HepG2 (cell line): ENCODE data around the gene CCDC38. TPM values are rescaled to one million over a fixed set of nuclear protein-coding genes. Genes with fewer than 3 reads are reported as not detected.

ENCODE experiments used
- BCL6 ChIP-seq: IDR thresholded peaks from 2 replicates; pipeline ENCODE4 v1.6.1; 2016; ENCODE audit warnings: missing genetic modification reagents, missing compliant biosample characterization
- CBFB ChIP-seq: sonication (generic); formaldehyde crosslinking; IDR thresholded peaks from 2 replicates; pipeline ENCODE4 v1.4.0; 2020; ENCODE audit warnings: missing genetic modification reagents
- CBX5 ChIP-seq: sonication (generic); formaldehyde crosslinking; IDR thresholded peaks from 2 replicates; pipeline ENCODE4 v1.4.0; 2020; ENCODE audit warnings: missing genetic modification reagents, borderline replicate concordance
- FOXA1 ChIP-seq, 2 experiments: fragments of 450-650 bp in 1 of 2; sonication (generic) in 1 of 2; formaldehyde crosslinking in 1 of 2; IDR thresholded peaks; 2 replicates each; pipeline versions ENCODE4 v1.4.0 to v1.6.1; 2016 to 2020; ENCODE audit warnings: missing genetic modification reagents in 1 of 2
- FOXO1 ChIP-seq: sonication (generic); formaldehyde crosslinking; IDR thresholded peaks from 2 replicates; pipeline ENCODE4 v1.4.0; 2020; ENCODE audit warnings: missing genetic modification reagents
- IKZF4 ChIP-seq: sonication (generic); formaldehyde crosslinking; IDR thresholded peaks from 2 replicates; pipeline ENCODE4 v1.5.1; 2020; ENCODE audit warnings: borderline replicate concordance, mild to moderate bottlenecking, low read depth, missing genetic modification reagents; ENCODE audit errors: not compliant biosample characterization
- NBN ChIP-seq: fragments of 450-650 bp; conservative IDR thresholded peaks from 2 replicates; pipeline ENCODE4 v1.6.1; 2017
- NFIB ChIP-seq: sonication (generic); formaldehyde crosslinking; IDR thresholded peaks from 2 replicates; pipeline ENCODE4 v1.9.0; 2021; ENCODE audit warnings: missing genetic modification reagents, mild to moderate bottlenecking, borderline replicate concordance
- PHF21A ChIP-seq: sonication (generic); formaldehyde crosslinking; IDR thresholded peaks from 2 replicates; pipeline ENCODE4 v1.5.0; 2020; ENCODE audit warnings: mild to moderate bottlenecking, missing genetic modification reagents
- RARA ChIP-seq: IDR thresholded peaks from 2 replicates; pipeline ENCODE4 v1.6.1; 2016; ENCODE audit warnings: missing genetic modification reagents, missing compliant biosample characterization
- RARG ChIP-seq: sonication (generic); formaldehyde crosslinking; IDR thresholded peaks from 2 replicates; pipeline ENCODE4 v1.4.0; 2020; ENCODE audit warnings: low read depth, mild to moderate bottlenecking, missing genetic modification reagents
- SAFB2 ChIP-seq: sonication (generic); formaldehyde crosslinking; IDR thresholded peaks from 2 replicates; pipeline ENCODE4 v1.5.1; 2020; ENCODE audit warnings: missing genetic modification reagents, low read depth, mild to moderate bottlenecking, borderline replicate concordance
- SATB2 ChIP-seq: sonication (generic); formaldehyde crosslinking; IDR thresholded peaks from 2 replicates; pipeline ENCODE4 v1.5.0; 2020; ENCODE audit warnings: missing genetic modification reagents
- SNAI1 ChIP-seq: sonication (generic); formaldehyde crosslinking; IDR thresholded peaks from 2 replicates; pipeline ENCODE4 v1.5.0; 2020; ENCODE audit warnings: mild to moderate bottlenecking, missing genetic modification reagents, borderline replicate concordance
- SRSF1 ChIP-seq: fragments of 200-400 bp; formaldehyde crosslinking; optimal IDR thresholded peaks from 2 replicates; pipeline ENCODE3; 2017; ENCODE audit warnings: mild to moderate bottlenecking, low read depth, low read length, moderate library complexity
- TBX3 ChIP-seq: fragments of 450-650 bp; IDR thresholded peaks from 2 replicates; pipeline ENCODE4 v1.6.1; 2017; ENCODE audit warnings: antibody characterized with exemption, mild to moderate bottlenecking, inconsistent platforms, borderline replicate concordance
- ZNF263 ChIP-seq: sonication (generic); formaldehyde crosslinking; IDR thresholded peaks from 2 replicates; pipeline ENCODE4 v1.4.0; 2020; ENCODE audit warnings: missing genetic modification reagents
- ZNF614 ChIP-seq: IDR thresholded peaks from 2 replicates; pipeline ENCODE4 v1.6.1; 2018; ENCODE audit warnings: missing biosample characterization, missing genetic modification reagents, inconsistent platforms, borderline replicate concordance
- polyA plus RNA-seq, 8 experiments: library from polyadenylated mRNA; depleted of rRNA in 3 of 8; stranded (reverse) in 7 of 8; unstranded in 1 of 8; fragments of >200 nt; fragmentation: Illumina TruSeq in 4 of 8; extraction: Trizol in 4 of 8; gene quantifications; 2 replicates each; pipeline versions ENCODE4 v1.2.1 to v1.2.3, GENCODE V29; 2011 to 2016; ENCODE audit warnings: low read depth in 4 of 8, missing spikeins in 1 of 8, mixed read lengths in 1 of 8; ENCODE audit not compliant: insufficient read depth in 1 of 8
- total RNA-seq, 5 experiments: library from RNA; depleted of rRNA; stranded (reverse); fragments of >200 nt; fragmentation: Illumina TruSeq; extraction: Trizol; gene quantifications; 2 replicates each; pipeline ENCODE4 v1.2.3, GENCODE V29; 2016; ENCODE audit warnings: low read depth in 1 of 5
- TF ChIP-seq, protein P1 (sequence below): sonication (generic); formaldehyde crosslinking; IDR thresholded peaks from 2 replicates; pipeline ENCODE4 v1.4.0; 2020; ENCODE audit warnings: mild to moderate bottlenecking, missing genetic modification reagents
- TF ChIP-seq, protein P2 (sequence below): sonication (generic); formaldehyde crosslinking; IDR thresholded peaks from 2 replicates; pipeline ENCODE4 v1.8.0; 2022; ENCODE audit warnings: mild to moderate bottlenecking, missing genetic modification reagents; ENCODE audit not compliant: insufficient replicate concordance
- TF ChIP-seq, protein P3 (sequence below): sonication (generic); formaldehyde crosslinking; IDR thresholded peaks from 2 replicates; pipeline ENCODE4 v1.5.1; 2020; ENCODE audit warnings: mild to moderate bottlenecking, missing genetic modification reagents, borderline replicate concordance
- TF ChIP-seq, protein P4 (sequence below): sonication (generic); formaldehyde crosslinking; IDR thresholded peaks from 2 replicates; pipeline ENCODE4 v1.4.0; 2020; ENCODE audit warnings: mild to moderate bottlenecking, missing genetic modification reagents, borderline replicate concordance

Gene CCDC38
- total and polyA plus RNA-seq, 2 of the 13 experiments (the other 11 are each of a cell fraction or from before 2014, with no cell fraction given) = 0.24 to 0.32 TPM

DNA sequence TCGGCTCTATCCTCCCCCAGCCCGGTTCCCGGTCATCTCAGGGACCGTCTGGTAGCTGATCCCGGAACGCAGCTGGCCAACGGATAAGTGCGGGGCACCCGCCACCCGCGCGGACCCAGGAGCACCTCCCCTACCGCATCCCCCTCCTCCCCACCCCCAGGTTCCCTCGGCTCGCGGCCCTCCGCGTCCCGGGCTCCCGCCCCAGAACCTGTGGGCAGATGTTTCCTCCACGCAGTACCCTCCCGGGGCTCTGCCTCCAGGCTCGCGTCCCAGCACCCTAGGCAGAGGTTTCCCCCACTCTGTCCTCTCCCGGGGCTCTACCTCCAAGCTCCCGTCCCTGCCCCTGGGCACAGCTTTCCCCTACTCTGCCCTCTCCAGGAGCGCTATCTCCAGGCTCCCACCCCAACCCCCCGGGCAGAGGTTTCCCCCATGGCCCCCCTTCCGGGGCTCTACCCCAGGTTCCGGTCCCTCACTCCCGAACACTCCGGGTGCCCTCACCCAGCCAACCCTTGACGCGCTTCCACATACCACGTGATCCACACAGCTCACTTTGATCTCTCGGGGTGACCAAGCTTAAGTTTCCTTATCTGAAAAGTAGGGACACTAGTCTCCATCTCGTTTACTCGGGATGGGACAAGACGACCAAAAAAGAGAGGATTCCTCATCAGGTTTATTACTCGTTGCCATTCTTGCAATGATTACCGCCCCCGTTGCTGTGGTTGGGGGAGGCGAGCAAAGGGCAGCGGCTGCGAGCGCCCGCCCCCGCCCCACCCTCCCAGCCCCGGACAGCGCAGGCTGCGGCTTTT is at the start of gene CCDC38 (continued):
- TF ChIP-seq IKZF4 (CRISPR knock-in tag) = no peak
- no peak; the same call in 1 of the 2 replicates for TF ChIP-seq FOXO1 (CRISPR knock-in tag)
- no peak for TF ChIP-seq NFIB (CRISPR knock-in tag)
- TF ChIP-seq SATB2 (CRISPR knock-in tag) = no peak
- TF ChIP-seq ZNF263 (CRISPR knock-in tag) = peak; percentile 93
- TF ChIP-seq, protein P1, sequence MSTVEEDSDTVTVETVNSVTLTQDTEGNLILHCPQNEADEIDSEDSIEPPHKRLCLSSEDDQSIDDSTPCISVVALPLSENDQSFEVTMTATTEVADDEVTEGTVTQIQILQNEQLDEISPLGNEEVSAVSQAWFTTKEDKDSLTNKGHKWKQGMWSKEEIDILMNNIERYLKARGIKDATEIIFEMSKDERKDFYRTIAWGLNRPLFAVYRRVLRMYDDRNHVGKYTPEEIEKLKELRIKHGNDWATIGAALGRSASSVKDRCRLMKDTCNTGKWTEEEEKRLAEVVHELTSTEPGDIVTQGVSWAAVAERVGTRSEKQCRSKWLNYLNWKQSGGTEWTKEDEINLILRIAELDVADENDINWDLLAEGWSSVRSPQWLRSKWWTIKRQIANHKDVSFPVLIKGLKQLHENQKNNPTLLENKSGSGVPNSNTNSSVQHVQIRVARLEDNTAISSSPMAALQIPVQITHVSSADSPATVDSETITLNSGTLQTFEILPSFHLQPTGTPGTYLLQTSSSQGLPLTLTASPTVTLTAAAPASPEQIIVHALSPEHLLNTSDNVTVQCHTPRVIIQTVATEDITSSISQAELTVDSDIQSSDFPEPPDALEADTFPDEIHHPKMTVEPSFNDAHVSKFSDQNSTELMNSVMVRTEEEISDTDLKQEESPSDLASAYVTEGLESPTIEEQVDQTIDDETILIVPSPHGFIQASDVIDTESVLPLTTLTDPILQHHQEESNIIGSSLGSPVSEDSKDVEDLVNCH (CRISPR knock-in tag) = no peak
- TF ChIP-seq TBX3 = no peak
- no peak for TF ChIP-seq SRSF1
- no peak for TF ChIP-seq BCL6 (CRISPR knock-in tag)
- no peak for TF ChIP-seq NBN
- 0 out of 2 replicates have a peak, but pooled peaks have one; percentile 54 for TF ChIP-seq CBFB
- TF ChIP-seq, protein P2, sequence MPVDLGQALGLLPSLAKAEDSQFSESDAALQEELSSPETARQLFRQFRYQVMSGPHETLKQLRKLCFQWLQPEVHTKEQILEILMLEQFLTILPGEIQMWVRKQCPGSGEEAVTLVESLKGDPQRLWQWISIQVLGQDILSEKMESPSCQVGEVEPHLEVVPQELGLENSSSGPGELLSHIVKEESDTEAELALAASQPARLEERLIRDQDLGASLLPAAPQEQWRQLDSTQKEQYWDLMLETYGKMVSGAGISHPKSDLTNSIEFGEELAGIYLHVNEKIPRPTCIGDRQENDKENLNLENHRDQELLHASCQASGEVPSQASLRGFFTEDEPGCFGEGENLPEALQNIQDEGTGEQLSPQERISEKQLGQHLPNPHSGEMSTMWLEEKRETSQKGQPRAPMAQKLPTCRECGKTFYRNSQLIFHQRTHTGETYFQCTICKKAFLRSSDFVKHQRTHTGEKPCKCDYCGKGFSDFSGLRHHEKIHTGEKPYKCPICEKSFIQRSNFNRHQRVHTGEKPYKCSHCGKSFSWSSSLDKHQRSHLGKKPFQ (CRISPR knock-in tag) = peak; percentile 85
- TF ChIP-seq CBX5 (CRISPR knock-in tag) = peak; percentile 71; the same call in 1 of the 2 replicates
- peak; percentile 37; the same call in 1 of the 2 replicates for TF ChIP-seq RARA (CRISPR knock-in tag)
- TF ChIP-seq SAFB2 (CRISPR knock-in tag) = no peak
- TF ChIP-seq ZNF614 (CRISPR knock-in tag) = peak; percentile 15; the same call in 1 of the 2 replicates
- 0 out of 2 replicates have a peak, but pooled peaks have one; percentile 14 for TF ChIP-seq RARG (CRISPR knock-in tag)
- no peak for TF ChIP-seq FOXA1 (IDR thresholded peaks at IDR 0.05)
- 0 out of 2 replicates have a peak, but pooled peaks have one; percentile 16 for TF ChIP-seq FOXA1 (CRISPR knock-in tag; IDR thresholded peaks at IDR 0.05)
- TF ChIP-seq SNAI1 (CRISPR knock-in tag) = no peak
- TF ChIP-seq, protein P3, sequence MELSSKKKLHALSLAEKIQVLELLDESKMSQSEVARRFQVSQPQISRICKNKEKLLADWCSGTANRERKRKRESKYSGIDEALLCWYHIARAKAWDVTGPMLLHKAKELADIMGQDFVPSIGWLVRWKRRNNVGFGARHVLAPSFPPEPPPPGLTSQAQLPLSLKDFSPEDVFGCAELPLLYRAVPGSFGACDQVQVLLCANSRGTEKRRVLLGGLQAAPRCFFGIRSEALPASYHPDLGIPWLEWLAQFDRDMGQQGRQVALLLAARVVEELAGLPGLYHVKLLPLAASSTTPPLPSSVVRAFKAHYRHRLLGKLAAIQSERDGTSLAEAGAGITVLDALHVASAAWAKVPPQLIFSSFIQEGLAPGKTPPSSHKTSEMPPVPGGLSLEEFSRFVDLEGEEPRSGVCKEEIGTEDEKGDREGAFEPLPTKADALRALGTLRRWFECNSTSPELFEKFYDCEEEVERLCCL (CRISPR knock-in tag) = no peak
- TF ChIP-seq PHF21A (CRISPR knock-in tag) = peak; percentile 77
- TF ChIP-seq, protein P4, sequence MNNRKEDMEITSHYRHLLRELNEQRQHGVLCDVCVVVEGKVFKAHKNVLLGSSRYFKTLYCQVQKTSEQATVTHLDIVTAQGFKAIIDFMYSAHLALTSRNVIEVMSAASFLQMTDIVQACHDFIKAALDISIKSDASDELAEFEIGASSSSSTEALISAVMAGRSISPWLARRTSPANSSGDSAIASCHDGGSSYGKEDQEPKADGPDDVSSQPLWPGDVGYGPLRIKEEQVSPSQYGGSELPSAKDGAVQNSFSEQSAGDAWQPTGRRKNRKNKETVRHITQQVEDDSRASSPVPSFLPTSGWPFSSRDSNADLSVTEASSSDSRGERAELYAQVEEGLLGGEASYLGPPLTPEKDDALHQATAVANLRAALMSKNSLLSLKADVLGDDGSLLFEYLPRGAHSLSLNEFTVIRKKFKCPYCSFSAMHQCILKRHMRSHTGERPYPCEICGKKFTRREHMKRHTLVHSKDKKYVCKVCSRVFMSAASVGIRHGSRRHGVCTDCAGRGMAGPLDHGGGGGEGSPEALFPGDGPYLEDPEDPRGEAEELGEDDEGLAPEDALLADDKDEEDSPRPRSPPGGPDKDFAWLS (CRISPR knock-in tag) = 0 out of 2 replicates have a peak, but pooled peaks have one; percentile 23
